ENCODE data around the gene AGBL3.

Gene AGBL3

GRCh38 chr7:135150072-135150782 lies 163.9 kb downstream of the AGBL3 start:
- no peak for DNase-seq (ENCODE audit: low spot score)

- DNase-seq (ENCODE audit: low spot score), result no peak
Observed at GRCh38 chr7:135151132-135151531, 164.8 kb downstream of the AGBL3 start.

GRCh38 chr7:135151533-135151932 lies 165.2 kb downstream of the AGBL3 start:
- DNase-seq (ENCODE audit: low spot score), result no peak

- no peak for DNase-seq (ENCODE audit: low spot score)
Observed at GRCh38 chr7:135152442-135152841, 166.1 kb downstream of the AGBL3 start.

- no peak for DNase-seq (ENCODE audit: low spot score)
Observed at GRCh38 chr7:135154734-135155133, 168.4 kb downstream of the AGBL3 start.

- no peak for DNase-seq (ENCODE audit: low spot score)
Observed at GRCh38 chr7:135156290-135156689, 170.0 kb downstream of the AGBL3 start.

GRCh38 chr7:135158141-135158655 lies 171.9 kb downstream of the AGBL3 start:
- no peak for DNase-seq (ENCODE audit: low spot score)

GRCh38 chr7:135158874-135159273 lies 172.6 kb downstream of the AGBL3 start:
- no peak for DNase-seq (ENCODE audit: low spot score)

- DNase-seq (ENCODE audit: low spot score), result no peak
Observed at GRCh38 chr7:135159359-135160085, 173.2 kb downstream of the AGBL3 start.

- DNase-seq (ENCODE audit: low spot score), result no peak
Observed at GRCh38 chr7:135160098-135160857, 174.0 kb downstream of the AGBL3 start.

- no peak for DNase-seq (ENCODE audit: low spot score)
Observed at GRCh38 chr7:135160858-135161653, 174.7 kb downstream of the AGBL3 start.

- no peak for DNase-seq (ENCODE audit: low spot score)
Observed at GRCh38 chr7:135161669-135162068, 175.4 kb downstream of the AGBL3 start.

- DNase-seq (ENCODE audit: low spot score), result no peak
Observed at GRCh38 chr7:135162382-135163001, 176.2 kb downstream of the AGBL3 start.

GRCh38 chr7:135164357-135165061 lies 178.2 kb downstream of the AGBL3 start:
- no peak for DNase-seq (ENCODE audit: low spot score)

- DNase-seq (ENCODE audit: low spot score), result no peak
Observed at GRCh38 chr7:135165862-135166261, 179.6 kb downstream of the AGBL3 start.

GRCh38 chr7:135166338-135166990 lies 180.2 kb downstream of the AGBL3 start:
- no peak for DNase-seq (ENCODE audit: low spot score)

GRCh38 chr7:135167365-135167917 lies 181.1 kb downstream of the AGBL3 start:
- DNase-seq (ENCODE audit: low spot score), result no peak

- DNase-seq (ENCODE audit: low spot score), result no peak
Observed at GRCh38 chr7:135168001-135168400, 181.7 kb downstream of the AGBL3 start.

GRCh38 chr7:135168489-135169140 lies 182.3 kb downstream of the AGBL3 start:
- DNase-seq (ENCODE audit: low spot score), result no peak

All from AG20443 (cell line).